GF-D8 (cell line): ENCODE measurements around the gene COL18A1.
"Not testable (repeated sequence)": the region's sequence is repeated elsewhere in the genome, so short reads cannot be mapped to it uniquely, and the experiment has no call there.

Experiments
- DNase-seq: peaks from one replicate; lab custom pipeline; 2025; lab: John Stamatoyannopoulos, UW

COL18A1 gene

DNA sequence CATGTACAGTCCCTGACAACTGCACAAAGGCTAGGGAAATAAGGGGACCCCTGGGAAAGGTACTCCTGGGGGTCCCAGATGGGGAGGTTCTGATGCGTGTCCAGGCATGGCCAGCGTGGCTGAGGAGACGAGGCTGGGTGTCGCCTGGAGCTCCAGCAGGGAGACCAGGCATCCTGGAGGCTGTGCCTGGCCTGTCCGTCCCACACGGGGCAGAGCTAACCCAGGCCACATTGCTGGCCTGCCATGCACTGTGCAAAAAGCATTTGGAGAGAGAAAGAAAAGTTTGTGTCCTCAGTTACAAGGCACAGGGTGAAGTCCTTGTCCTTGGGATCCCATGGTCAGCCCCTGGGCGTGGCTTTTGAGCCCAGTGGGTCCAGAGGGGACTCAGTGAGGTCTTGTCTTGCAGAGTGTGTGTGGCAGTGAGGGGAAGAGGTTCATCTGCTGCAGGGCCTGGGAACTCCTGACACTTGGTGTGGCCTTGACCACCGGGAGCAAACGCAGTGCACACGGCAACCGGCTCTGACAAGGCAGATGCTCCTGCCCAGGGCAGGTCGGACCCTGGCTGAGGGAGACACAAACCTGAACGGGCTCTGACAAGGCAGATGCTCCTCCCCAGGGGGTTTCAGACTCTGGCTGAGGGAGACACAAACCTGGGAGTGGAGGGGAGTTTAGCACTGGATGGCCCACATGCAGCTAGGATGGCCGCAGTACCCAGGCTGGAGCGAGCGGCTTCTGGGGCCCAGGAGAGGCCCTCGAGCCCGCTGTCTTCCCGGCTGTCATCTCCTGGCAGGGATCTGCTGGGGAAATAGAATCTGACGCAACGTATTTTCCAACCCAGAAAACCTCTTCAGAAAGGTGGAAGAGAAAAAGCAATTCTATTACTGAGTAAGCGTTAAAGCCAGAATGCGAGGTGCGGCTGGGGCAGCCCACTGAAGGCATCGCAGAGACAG is 37.3 kb upstream of the COL18A1 start:
- DNase-seq = no peak

DNA sequence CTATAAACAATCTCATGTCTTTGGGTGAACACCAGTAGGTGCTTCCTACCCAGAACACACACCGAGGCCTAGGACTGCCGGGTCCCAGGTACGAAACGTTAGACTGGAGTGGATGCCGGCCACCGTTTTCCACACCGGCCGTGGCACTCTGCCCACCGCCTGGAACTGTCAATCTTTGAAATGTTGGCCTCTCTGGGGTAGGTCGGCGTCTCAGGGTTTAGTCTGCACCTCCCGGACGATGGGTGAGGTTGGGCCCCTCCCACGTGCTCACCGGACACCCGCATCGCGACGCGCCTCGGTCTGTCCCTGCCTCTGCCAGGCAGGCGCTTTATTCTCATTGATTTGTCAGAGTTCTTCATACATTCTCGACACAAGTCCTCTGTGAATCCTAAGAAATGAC is 35.9 kb upstream of the COL18A1 start:
- DNase-seq = not testable (repeated sequence)

DNA sequence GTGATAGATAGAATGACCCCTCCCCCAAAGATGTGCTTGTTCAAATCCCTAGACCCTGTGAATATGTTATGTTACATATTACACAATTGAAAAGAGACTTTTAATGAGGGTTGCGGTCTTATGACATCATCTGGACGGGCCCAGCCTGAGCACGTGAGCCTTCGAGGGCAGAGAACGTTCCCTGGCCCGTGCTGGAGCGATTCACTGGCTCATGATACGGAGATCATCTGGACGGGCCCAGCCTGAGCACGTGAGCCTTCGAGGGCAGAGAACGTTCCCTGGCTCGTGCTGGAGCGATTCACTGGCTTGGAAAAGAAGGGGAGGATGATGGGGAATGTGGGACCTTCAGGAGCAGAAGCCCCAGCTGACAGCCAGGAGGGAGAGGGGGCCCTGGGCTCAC is 34.4 kb upstream of the COL18A1 start:
- no peak for DNase-seq

DNA sequence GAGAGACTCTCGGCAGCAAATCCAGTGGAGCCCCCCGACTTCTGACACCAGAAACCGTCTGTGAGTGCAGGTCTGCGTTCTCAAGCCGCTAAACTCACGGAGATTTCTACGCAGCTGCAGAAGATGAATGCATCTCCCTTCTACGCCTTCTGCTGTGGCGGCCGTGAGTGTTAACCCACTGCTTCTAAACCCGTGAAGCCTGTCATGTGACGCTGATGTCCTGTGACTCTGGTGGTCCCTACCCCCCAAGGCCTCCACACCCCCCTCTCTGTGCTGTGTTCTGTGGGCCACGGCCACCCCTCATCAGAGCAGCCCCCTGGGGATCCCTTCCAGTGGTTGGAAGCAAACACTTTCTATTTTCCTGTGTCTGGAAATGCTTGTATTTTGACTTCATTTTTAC is 33.9 kb upstream of the COL18A1 start:
- DNase-seq = no peak

DNA sequence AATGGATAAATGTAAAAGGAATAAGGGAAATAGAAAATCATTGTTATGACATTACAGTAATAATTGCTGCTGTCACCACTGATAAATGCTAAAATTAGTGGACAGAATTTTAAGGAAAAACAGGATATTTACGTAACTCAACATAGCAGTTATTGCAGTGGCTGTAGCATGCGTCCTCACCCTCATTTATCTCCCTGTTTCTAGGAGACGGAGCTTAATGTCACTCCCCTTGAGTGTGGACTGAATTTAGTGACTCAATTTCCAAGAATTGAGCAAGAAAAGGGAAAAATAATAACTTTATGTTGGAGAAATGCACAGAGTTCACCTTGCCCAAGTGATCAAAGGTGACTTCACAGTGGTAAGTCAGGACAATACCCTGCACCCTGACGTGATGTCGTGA is 33.3 kb upstream of the COL18A1 start:
- no peak for DNase-seq

DNA sequence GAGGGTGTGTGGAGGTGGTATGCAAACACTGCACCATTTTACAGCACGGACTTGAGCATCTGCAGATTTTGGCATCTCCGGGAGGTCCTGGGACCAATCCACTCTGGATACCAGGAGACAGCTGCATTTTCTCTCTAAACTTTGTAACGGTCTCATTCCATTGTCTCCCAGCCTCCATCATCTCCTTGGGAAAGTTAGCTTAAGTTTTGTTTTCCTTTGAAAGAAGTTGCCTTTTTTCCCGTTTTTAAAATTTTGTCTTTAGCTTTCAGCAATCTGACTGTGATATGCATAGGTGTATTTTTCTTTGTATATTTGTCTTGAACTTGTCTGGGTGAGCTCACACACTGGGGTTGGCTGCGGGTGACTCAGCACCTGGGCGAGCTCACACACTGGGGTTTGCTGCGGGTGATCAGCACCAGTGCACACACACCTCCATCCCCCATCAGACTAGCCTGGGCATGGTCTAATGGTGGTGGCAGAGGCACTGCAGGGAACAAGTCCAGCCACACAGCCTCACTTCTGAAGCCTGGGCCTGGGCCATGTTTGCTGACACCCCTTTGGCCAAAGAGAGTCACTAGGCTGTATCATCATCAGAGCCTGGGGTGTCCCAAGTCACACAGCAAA is 32.1 kb upstream of the COL18A1 start:
- DNase-seq = no peak

DNA sequence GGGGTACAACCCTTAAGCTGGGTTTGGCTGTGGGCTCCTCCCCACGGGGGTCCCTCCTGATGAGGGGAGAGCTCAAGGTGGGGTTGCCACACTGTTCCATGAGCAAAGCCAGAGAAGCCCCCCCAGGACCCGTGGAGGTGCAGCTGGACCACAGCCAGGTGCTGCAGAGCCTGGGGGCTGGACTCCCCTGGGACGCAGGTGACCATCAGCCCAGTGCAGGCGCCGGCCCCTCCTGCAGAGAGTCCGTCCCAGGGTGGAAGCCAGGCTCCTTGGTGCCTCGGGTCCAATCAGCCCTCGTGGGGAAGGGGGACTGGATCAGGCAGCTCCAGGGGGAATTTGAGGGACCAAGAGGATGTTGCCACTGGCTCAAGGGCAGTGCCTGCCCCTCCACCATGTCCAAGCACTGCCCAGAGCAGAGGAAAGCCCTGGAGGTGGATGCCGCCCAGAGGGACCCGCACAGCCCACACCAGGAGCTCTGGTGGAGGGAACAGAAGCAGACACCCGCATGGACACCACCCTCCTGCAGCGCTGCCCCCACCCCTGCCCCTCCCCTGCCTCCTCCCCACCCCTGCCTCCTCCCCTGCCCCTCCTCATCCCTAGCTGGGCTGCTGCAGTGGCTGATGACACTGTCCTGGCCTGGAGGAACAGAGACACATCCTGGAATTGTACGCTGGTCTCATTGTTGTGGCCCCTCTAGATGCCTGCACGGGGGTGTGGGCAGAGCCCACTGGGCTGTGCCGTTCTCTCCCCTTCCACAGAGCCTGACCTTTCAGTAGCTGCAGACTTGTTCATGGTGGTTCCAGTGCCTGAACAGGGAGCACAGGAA is 30.8 kb upstream of the COL18A1 start:
- no peak for DNase-seq

DNA sequence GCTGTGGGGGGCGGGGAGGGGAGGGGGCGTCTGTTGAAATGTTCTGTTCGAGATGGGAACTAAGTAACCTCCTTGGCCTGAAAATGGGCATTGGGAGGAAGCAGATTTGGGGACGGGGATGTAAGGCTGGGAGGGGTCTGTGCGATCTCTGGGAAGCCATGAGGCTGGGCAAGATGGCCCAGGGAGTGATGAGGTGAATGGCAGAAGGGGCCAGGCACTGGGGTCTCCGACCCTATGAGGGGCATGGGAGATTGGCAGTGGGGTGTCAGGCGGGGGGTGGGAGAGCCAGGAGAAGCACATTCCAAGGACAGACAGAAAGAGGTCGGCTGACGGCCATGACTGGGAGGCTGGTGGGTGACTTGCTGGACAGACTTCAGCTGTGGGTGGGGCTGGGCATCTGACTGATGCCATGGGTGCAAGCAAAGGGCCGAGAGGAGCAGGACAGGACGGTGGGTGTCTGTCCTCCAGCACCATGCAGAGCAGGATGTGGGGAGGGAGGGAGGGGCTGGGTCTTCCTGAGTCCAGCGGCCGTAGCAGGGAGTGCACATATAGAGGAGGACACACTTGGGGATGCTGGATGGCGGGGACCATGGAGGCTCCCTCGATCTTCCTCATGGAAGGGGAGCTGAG is 30.0 kb upstream of the COL18A1 start:
- DNase-seq = no peak

DNA sequence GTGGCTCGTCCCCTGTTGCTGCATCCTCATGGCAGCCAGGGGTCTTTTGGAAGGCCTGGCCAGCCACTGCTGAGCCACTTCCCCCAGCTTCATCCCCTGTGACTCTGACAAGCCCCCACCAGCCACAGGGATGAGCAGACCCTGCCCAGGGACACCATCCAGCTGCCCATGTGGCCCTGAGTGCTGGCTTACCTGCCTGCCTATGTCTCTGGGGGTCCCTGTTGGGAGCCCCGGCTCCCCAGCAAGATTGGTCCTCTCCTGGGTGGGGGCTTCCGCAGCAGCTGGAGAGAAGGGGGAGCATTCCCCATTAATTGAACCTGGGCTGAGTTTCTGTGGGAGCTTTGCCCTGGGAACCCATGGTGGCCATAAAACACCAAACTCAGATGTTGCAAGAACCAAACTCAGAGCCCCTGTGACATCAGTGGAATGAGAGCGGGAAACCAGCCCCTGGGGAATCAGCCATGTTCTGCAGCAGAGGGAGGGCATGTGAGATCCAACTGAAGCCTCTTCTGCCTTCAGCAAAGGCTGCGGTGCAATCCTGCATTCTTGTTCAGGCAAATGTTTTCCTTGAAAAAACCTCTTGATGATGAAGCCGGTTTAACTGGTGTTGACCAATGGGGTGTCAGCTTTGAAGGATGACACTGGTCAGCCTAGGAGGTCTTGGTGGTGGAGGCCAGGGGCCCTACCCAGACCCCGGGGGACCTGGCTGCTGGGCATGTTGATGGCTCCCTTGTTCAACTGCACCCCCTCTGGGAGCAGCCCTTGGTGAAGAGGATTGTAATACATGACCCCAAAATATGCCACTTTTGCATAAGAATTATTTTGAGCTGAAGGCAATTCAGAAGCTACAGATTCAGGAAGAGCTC is 28.3 kb upstream of the COL18A1 start:
- DNase-seq = no peak

DNA sequence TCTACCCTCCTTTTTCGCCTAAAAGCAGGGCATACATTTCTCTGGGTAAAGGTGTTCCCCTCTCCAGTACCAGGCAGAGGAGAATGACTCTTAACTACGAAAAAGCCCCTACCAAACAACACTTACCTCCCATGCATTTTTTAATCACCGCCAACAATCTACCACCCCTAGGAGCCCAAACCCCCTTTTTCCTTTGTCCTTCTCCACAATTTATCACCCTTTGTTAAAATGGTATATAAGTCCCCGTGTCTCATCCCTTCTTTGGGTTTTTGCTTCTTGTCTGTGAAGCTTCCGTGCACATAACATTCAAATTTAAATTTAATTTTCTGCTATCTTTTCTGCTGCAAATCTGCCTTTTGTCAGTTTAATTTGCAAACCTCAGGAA is 27.6 kb upstream of the COL18A1 start:
- DNase-seq = no peak

DNA sequence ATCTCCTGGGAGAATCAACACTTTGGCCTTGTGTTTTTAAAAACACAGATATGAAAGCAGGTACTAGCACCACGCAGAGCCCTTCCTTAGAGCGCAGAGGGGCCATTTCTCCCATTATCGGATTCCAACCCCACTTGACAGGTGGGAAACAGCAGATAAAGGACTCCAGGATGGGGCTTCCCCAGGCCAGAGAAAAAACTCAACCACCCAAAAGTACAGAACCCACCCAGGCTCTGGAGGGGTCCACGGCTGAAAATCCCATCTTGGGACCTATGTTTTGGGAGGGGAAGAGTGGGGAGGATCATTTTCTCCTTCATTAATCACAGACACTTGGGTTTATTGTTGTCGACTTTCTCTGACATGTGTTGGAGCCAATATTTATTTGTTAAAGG is 27.1 kb upstream of the COL18A1 start:
- no peak for DNase-seq

DNA sequence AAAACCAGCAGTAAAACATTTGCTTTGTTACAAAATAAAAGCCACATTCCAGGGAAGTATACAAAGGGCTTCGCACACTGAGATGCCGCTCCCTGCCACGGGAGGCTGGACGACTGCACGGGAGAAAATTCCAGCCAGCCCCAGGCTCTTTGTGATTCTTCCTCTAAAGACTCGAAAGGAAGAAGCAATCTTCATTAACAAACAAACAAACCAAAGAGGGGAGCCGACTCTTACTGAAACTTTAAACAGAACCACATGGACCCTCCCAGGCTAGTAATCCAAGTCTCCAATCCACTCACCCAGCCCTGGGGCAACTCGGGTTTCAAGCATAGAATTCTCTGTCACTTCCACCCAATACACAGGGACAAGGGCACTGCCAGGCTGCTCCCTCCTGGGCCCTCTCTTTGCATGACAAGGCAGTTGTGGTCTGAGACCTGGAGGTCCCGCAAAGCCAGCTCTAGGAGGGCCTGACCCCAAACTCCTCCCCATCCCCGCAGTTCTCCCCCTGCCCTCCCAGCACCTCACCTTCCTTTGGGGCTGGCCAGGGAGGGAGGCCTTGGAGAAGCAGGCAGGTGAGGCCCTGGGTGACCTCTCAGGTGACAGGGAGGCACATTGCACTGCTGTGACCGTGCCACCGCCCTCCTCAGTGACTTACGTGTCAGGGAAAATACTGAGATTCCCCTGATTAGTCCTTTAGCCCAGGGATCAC is 26.6 kb upstream of the COL18A1 start:
- no peak for DNase-seq

DNA sequence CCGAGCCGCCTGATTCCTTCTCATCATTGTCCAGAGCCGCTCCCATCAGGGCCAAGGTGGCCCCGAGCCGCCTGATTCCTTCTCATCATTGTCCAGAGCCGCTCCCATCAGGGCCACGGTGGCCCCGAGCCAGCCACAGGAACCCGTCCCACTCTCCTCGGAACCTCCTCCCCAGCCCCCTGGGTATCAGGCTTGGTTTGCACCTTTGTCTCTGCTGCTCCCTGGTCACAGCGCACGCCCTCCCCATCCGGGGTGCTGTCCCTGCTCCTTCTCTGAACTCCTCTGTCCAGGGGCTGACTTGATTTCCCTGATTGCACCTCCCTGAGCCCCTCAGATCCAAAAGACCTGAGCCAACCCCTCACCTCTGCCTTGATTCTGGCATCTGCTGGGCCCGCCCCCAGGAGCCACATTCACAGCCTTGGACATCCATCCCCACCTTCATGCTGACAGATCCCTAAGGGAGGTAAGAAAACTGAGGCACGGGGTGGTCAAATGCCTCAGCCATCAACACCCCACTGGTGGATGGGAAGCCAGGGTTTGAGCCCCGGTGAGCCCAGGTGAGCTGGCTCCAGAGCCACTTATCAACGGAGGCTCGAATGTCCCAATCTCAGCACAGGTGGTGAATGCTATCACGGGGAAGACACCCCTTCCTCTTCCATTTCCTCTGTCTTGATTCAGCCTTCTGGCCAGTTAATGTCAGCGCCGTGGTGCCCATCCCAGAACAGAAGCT is 25.6 kb upstream of the COL18A1 start:
- no peak for DNase-seq

DNA sequence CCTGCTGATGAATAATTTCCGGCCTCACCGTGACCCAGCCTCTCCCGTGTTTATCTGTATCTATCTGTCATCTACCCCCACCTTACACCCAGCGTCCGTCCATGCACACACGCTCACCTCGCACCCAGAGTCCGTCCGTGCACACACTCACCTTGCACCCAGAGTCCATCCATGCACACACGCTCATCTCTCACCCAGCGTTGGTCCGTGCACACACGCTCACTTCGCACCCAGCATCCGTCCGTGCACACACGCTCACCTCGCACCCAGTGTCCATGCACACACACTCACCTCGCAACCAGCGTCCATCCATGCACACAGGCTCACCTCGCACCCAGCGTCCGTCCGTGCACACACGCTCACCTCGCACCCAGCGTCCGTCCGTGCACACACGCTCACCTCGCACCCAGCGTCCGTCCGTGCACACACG is 25.0 kb upstream of the COL18A1 start:
- no peak for DNase-seq

DNA sequence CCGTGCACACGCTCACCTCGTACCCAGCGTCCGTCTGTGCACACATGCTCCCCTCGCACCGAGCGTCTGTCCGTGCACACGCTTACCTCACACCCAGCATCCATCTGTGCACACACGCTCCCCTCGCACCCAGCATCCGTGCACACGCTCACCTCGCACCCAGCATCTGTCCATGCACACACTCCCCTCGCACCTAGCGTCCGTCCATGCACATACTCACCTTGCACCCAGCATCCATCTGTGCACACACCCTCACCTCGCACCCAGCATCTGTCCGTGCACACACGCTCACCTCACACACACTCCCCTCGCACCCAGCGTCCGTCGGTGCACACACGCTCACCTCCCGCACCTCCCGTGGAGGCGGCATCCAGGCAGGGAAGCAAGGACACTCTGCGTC is 24.4 kb upstream of the COL18A1 start:
- no peak for DNase-seq

DNA sequence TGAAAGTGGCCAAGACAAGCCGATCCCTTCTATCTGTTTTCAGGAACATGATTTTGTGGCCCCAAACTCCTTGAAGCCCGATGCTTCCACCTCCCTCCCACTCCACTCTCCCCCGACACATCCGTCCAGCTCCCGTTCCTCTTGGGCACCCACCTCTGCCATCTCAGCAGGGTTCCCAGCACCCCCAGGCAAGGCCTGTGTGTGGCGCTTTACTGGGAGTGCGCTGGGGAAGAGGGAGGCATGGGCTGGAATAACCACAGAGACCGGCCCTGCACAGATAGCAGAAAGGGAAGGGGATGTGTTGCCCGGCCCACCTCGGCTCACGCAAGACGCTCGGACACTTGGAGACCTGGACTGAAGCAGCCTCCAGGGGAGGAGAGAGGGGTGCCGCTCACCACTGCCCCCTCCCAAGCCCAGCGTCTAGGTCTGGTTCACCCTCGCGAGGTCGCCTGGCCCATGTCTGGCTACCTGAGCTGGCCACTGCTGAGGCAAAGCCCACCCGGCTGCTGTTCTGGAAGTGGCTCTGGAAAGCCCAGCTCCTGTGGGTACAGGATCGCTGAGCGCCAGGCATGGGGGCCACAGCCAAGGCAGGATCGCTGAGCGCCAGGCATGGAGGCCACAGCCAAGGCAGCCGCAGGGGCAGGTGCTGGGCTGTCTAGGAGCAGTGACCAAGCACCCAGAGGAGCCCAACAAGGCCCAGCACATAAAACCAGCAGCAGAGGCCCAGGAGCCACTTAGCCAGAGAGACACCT is 23.8 kb upstream of the COL18A1 start:
- no peak for DNase-seq

DNA sequence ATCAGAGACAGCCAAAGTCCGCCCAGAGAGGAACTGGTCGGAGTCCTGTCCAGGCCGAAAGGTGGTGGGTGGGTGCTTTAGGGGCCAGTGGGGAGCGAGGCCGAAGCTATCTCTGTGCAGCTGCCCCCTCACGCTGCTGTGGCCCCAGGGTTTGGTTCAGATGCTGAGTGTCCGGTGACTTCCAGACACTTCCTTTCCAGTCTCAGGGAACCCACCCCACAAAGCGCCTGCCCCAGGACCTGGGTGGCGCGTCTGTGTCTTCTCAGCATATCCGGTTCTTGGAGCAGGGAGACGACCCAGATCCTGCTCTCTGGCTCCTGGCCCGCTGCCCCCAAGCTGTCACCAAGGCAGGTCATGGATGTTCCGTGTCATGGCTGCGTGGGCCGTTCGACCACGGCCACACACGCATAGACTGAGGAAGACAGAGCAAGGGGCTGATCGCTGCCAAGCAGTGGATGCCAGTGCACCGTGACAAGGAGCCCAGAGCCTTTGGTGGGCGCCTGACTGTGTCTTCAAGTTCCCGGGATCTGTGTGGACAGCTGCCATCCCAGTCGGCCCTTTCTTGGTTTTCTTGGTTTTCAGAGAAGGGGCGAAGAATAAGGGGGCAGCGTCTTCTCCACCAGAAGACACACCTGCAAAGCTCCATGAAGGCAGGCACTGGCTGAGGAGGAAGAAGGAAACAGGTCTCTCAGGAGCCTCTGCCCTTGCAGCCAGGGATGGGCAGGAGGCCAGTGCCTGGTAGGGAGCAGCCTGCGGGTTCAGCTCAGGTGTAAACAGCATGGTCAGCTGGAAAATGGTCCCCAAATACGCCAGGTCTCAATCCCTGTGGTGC is 22.9 kb upstream of the COL18A1 start:
- no peak for DNase-seq

DNA sequence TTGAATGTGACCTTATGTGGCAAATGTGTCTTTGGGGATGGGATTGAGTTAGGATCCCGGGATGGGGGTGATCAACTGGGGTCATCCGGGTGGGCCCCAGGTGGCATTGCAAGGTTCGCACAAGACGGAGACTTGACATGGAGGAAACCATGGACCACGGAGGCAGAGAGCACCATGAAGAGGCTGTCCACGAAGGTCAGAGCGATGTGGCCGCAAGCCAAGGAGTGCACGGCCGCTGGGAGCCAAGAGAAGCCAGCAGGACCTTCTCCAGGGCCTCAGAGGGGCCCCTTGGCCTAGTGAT is 22.3 kb upstream of the COL18A1 start:
- DNase-seq = no peak
